A549 treated with AZD9567 at 1 μM for 4 hours (cell line): ENCODE data around the gene SPANXN5. TPM values are rescaled to one million over a fixed set of nuclear protein-coding genes. Genes with fewer than 3 reads are reported as not detected.

Source experiments
- total RNA-seq: library from RNA; stranded (reverse); fragments of 200-300 nt; extraction: Qiagen RNA extraction; gene quantifications from 5 replicates; pipeline ENCODE4 v1.2.3, GENCODE V29; 2022; ENCODE audit not compliant: insufficient read depth

The SPANXN5 gene
- total RNA-seq = not detected in 5 replicates

GRCh38 chrX:52797327-52797726 lies at the start of gene SPANXN5:
SPANXN5 (minus strand) TSS chrX:52797427; CDS start chrX:52797348, 79 bp downstream.

GRCh38 chrX:52811065-52811625 lies 13.9 kb upstream of the SPANXN5 start, which contains the start of gene XAGE5:
XAGE5 (plus strand) TSS chrX:52811287; CDS start chrX:52812567, 1,280 bp downstream.

GRCh38 chrX:52750952-52751351 lies 46.3 kb downstream of the SPANXN5 start, which contains the start of gene SSX2B:
SSX2B (plus strand) TSS chrX:52751252; CDS start chrX:52752681, 1,429 bp downstream.

Other genes with a start within 250 kb of the SPANXN5 start
- gene SSX7, start 142.5 kb downstream of the SPANXN5 start, total RNA-seq = not detected in 5 replicates
- gene SSX2, start 90.2 kb downstream of the SPANXN5 start, total RNA-seq = not detected in 5 replicates
- gene SSX2B, start 46.2 kb downstream of the SPANXN5 start, total RNA-seq = not detected in 5 replicates
- not detected in 5 replicates for gene XAGE5, start 13.9 kb upstream of the SPANXN5 start, total RNA-seq
- gene XAGE3, start 70.7 kb upstream of the SPANXN5 start, total RNA-seq = not detected in 5 replicates
- gene FAM156B, start 99.9 kb upstream of the SPANXN5 start, total RNA-seq = 13.9 to 16.3 TPM (median 15.1 TPM) in 5 replicates
- 5.4 to 18.0 TPM (median 14.5 TPM) in 5 replicates for gene FAM156A, start 161.1 kb upstream of the SPANXN5 start, total RNA-seq